ENCODE measurements around the gene MAT2B.

MAT2B gene

GRCh38 chr5:163552536-163552935 is 47.1 kb downstream of the MAT2B start:
- H3K9me3 ChIP-seq (ENCODE audit: low read length): no peaks in the 10 kb centered on the region
- H3K36me3 ChIP-seq (ENCODE audit: insufficient read depth, low read length): no peaks in the 10 kb centered on the region
- H3K27ac ChIP-seq (ENCODE audit: low read depth, low read length, poor library complexity, severe bottlenecking): no peak overlapping the region

DNA sequence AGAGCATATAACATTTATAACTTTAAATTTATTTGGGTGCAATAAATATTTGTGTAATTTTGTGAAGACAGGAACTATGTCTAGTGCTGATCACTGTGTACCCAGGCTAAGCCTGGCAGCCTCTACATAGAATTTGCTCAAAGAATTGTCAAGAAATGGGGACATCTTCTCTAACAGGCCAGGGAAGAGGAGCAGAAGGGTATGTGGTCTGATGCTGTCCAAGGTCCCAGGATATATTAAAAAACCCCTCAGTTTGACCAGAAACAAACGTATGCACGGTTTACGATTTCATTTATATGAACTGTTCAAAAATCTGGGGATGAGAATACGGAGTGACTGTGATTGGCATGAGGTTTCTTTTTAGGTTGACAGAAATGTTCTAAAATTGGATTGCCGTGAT is 55.9 kb downstream of the MAT2B start:
- Histone ChIP-seq H3K9me3 (ENCODE audit: low read length) (no peaks in the 10 kb centered on the region), H3K4me3 (ENCODE audit: low read depth, low read length, poor library complexity, severe bottlenecking) (no peak overlapping the region), H2AFZ (ENCODE audit: low read length) (no peak overlapping the region), H3K4me2 (ENCODE audit: low read length) (no peak overlapping the region), H3K9ac (ENCODE audit: low read length) (no peak overlapping the region), H3K36me3 (ENCODE audit: insufficient read depth, low read length) (no peaks in the 10 kb centered on the region), H3K4me1 (ENCODE audit: insufficient read depth, low read length, severe bottlenecking) (no peaks in the 10 kb centered on the region), H3F3A (ENCODE audit: insufficient read depth, low read length) (no peaks in the 10 kb centered on the region), H3K27me3 (ENCODE audit: insufficient read depth, low read length) (no peaks in the 10 kb centered on the region; the same call in 1 of the 2 replicates), H3K9me2 (ENCODE audit: low read depth, low read length) (no peaks in the 10 kb centered on the region), H3K79me2 (ENCODE audit: insufficient read depth, low read length) (no peaks in the 10 kb centered on the region), H4K20me1 (ENCODE audit: insufficient read depth, low read length) (no peaks in the 10 kb centered on the region), H3K27ac (ENCODE audit: low read depth, low read length, poor library complexity, severe bottlenecking) (no peak overlapping the region)
- TF ChIP-seq, protein P1, sequence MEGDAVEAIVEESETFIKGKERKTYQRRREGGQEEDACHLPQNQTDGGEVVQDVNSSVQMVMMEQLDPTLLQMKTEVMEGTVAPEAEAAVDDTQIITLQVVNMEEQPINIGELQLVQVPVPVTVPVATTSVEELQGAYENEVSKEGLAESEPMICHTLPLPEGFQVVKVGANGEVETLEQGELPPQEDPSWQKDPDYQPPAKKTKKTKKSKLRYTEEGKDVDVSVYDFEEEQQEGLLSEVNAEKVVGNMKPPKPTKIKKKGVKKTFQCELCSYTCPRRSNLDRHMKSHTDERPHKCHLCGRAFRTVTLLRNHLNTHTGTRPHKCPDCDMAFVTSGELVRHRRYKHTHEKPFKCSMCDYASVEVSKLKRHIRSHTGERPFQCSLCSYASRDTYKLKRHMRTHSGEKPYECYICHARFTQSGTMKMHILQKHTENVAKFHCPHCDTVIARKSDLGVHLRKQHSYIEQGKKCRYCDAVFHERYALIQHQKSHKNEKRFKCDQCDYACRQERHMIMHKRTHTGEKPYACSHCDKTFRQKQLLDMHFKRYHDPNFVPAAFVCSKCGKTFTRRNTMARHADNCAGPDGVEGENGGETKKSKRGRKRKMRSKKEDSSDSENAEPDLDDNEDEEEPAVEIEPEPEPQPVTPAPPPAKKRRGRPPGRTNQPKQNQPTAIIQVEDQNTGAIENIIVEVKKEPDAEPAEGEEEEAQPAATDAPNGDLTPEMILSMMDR (IDR thresholded peaks at IDR 0.05; ENCODE audit: low read length): no peak
- TF ChIP-seq EZH2 (IDR thresholded peaks at IDR 0.05; ENCODE audit: borderline replicate concordance, low read length): no peak

More at GRCh38 chr5:163552536-163552935, 47.1 kb downstream of the MAT2B start:
- TF ChIP-seq EZH2 (IDR thresholded peaks at IDR 0.05; ENCODE audit: borderline replicate concordance, low read length): no peak
- TF ChIP-seq, protein P1 (IDR thresholded peaks at IDR 0.05; ENCODE audit: low read length): no peak
- no peak overlapping the region for H3K4me3 ChIP-seq (ENCODE audit: low read depth, low read length, poor library complexity, severe bottlenecking)
- no peaks in the 10 kb centered on the region for H3K4me1 ChIP-seq (ENCODE audit: insufficient read depth, low read length, severe bottlenecking)
- no peaks in the 10 kb centered on the region for H3K79me2 ChIP-seq (ENCODE audit: insufficient read depth, low read length)
- H3F3A ChIP-seq (ENCODE audit: insufficient read depth, low read length): no peaks in the 10 kb centered on the region
- no peak overlapping the region for H3K9ac ChIP-seq (ENCODE audit: low read length)
- H3K27me3 ChIP-seq (ENCODE audit: insufficient read depth, low read length): no peaks in the 10 kb centered on the region
- no peaks in the 10 kb centered on the region for H4K20me1 ChIP-seq (ENCODE audit: insufficient read depth, low read length)
- H3K9me2 ChIP-seq (ENCODE audit: low read depth, low read length): no peaks in the 10 kb centered on the region
- no peak overlapping the region for H2AFZ ChIP-seq (ENCODE audit: low read length)
- H3K4me2 ChIP-seq (ENCODE audit: low read length): no peak overlapping the region

- Histone ChIP-seq H3K27me3 (ENCODE audit: insufficient read depth, low read length) (no peaks in the 10 kb centered on the region; the same call in 1 of the 2 replicates), H3K79me2 (ENCODE audit: insufficient read depth, low read length) (no peaks in the 10 kb centered on the region), H4K20me1 (ENCODE audit: insufficient read depth, low read length) (no peaks in the 10 kb centered on the region), H3F3A (ENCODE audit: insufficient read depth, low read length) (no peaks in the 10 kb centered on the region), H3K9me2 (ENCODE audit: low read depth, low read length) (no peaks in the 10 kb centered on the region), H3K27ac (ENCODE audit: low read depth, low read length, poor library complexity, severe bottlenecking) (no peak overlapping the region), H3K9me3 (ENCODE audit: low read length) (no peaks in the 10 kb centered on the region), H2AFZ (ENCODE audit: low read length) (no peak overlapping the region), H3K4me3 (ENCODE audit: low read depth, low read length, poor library complexity, severe bottlenecking) (no peak overlapping the region), H3K4me2 (ENCODE audit: low read length) (no peak overlapping the region), H3K36me3 (ENCODE audit: insufficient read depth, low read length) (no peaks in the 10 kb centered on the region), H3K4me1 (ENCODE audit: insufficient read depth, low read length, severe bottlenecking) (no peaks in the 10 kb centered on the region), H3K9ac (ENCODE audit: low read length) (no peak overlapping the region)
- TF ChIP-seq, protein P1 (IDR thresholded peaks at IDR 0.05; ENCODE audit: low read length): no peak
- TF ChIP-seq EZH2 (IDR thresholded peaks at IDR 0.05; ENCODE audit: borderline replicate concordance, low read length): no peak
These were observed 56.7 kb downstream of the MAT2B start for GRCh38 chr5:163562071-163562470.
